Stimulated activated CD4-positive, alpha-beta T cell treated with anti-CD3 and anti-CD28 coated beads, Interleukin-4, amount 100 ng/mL, for 4 hours (primary cell): ENCODE results near the gene CBLN3.

Source experiments
- DNase-seq, 2 experiments: peaks; one replicate each; pipeline ENCODE4 v3.0.0-alpha.2; 2020

The CBLN3 gene

DNA sequence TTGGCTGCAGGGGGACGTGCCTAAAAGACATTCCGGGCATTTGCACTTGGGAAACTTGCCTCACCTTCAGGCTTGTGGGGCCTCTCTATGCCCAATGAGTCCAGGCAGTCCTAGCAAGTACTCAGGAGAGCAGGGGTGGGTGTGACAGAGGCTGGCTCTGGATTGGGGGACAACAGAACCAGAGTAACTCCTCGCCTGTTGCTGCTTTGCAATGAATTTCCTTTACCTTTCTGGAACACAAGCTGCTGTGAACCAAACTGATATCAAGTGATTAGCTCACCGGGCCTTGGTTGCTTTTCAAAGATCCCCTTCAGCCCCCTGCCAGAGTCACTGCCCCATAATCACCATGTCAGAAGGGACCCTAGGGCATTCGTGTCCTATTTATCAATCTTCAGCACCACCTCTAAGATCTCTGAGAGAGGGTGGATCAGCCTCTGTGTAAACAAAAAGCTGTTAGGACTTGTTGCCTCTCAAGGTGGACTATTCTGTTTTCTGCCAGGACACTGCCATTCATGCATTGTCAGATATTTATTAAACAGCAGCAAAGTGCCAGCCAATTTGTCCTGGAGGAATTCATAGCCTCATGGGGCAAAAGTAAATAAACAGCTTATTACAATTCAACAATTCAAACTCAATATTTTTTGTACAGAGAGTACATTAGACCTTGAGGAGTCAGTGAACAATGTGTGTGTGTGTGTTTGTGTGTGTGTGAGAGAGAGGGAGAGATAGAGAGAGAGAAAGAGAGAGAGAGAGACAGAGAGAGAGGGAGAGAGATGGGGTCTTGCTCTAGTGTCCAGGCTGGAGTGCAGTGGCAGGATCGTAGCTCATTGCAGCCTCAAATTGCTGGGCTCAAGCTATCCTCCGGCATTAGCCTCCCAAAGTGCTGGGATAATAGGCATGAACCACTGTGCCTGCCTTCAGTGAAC is 50.2 kb downstream of the CBLN3 start:
- DNase-seq, result no peak

GRCh38 chr14:24378327-24378726 is 51.1 kb downstream of the CBLN3 start:
- no peak for DNase-seq

GRCh38 chr14:24377657-24378056 is 51.8 kb downstream of the CBLN3 start:
- DNase-seq, result no peak

DNA sequence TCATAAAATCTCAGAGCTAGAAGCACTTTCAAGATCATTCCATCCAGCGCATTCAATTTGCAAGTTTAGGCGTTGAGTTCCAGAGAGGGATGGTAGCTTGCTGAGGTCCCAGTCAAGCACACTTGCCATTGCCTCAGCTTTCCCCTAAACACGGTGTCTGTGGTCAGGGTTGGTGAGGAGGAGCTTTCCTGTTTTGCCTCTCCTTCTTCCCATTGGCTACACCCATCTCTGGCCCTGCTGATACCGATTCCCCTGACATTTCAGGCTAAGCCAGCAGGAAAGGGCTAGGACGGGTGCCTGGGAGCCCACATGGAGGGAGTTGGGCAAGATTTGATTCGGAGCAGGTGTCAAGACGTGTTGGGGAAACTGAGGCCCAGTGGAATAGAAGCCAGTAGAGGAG is 52.3 kb downstream of the CBLN3 start:
- no peak for DNase-seq
